Progenitor cell of endocrine pancreas (in vitro differentiated cells): ENCODE results near the gene VIT. TPM values are rescaled to one million over a fixed set of nuclear protein-coding genes. Genes with fewer than 3 reads are reported as not detected.

Experiments used
- DNase-seq: peaks from one replicate; pipeline ENCODE4 v3.0.0; 2021; ENCODE audit warnings: low spot score; ENCODE audit not compliant: unreplicated experiment
- H3K27ac Mint-ChIP-seq: 2 replicates; pipeline ENCODE4 v1.8.0; 2021; ENCODE audit warnings: mild to moderate bottlenecking, moderate library complexity, mixed read lengths
- H3K27me3 Mint-ChIP-seq: 2 replicates; pipeline ENCODE4 v1.8.0; 2021; ENCODE audit warnings: mixed read lengths
- H3K36me3 Mint-ChIP-seq: 2 replicates; pipeline ENCODE4 v1.8.0; 2022; ENCODE audit warnings: mixed read lengths; ENCODE audit not compliant: insufficient read depth
- H3K4me1 Mint-ChIP-seq: 2 replicates; pipeline ENCODE4 v1.8.0; 2021; ENCODE audit warnings: low read depth, mixed read lengths
- H3K4me3 Mint-ChIP-seq: 2 replicates; pipeline ENCODE4 v1.8.0; 2021; ENCODE audit warnings: low read depth, mild to moderate bottlenecking, moderate library complexity, mixed read lengths
- H3K9me3 Mint-ChIP-seq: 2 replicates; pipeline ENCODE4 v1.8.0; 2021; ENCODE audit warnings: low read depth, mixed read lengths
- CTCF ChIP-seq: fragments of 200-600 bp; sonication (generic); IDR thresholded peaks from one replicate; pipeline ENCODE4 v1.5.0; 2021; ENCODE audit warnings: antibody characterized with exemption, mild to moderate bottlenecking; ENCODE audit not compliant: unreplicated experiment
- total RNA-seq: library from RNA; stranded (reverse); gene quantifications from 2 replicates; pipeline ENCODE4 v1.2.1, GENCODE V29; 2021

The VIT gene
- total RNA-seq, 1 donor from 2014 or later = not detected

GRCh38 chr2:36801088-36801487, 104.6 kb downstream of the VIT start:
- H3K36me3 Mint-ChIP-seq = no peaks in the 10 kb centered on the region
- peaks cover 6% of the 10 kb centered on the region for H3K27me3 Mint-ChIP-seq
- no peak overlapping the region for H3K4me3 Mint-ChIP-seq
- no peak overlapping the region for H3K27ac Mint-ChIP-seq
- H3K4me1 Mint-ChIP-seq = no peaks in the 10 kb centered on the region
- no peak for TF ChIP-seq CTCF
- no peaks in the 10 kb centered on the region for H3K9me3 Mint-ChIP-seq
- no peak for DNase-seq

GRCh38 chr2:36802952-36803351, 106.4 kb downstream of the VIT start:
- no peak for TF ChIP-seq CTCF
- Mint-ChIP-seq H3K4me3 (no peak overlapping the region), H3K27ac (no peak overlapping the region), H3K4me1 (no peaks in the 10 kb centered on the region), H3K27me3 (peaks cover 2% of the 10 kb centered on the region), H3K9me3 (no peaks in the 10 kb centered on the region), H3K36me3 (no peaks in the 10 kb centered on the region)
- no peak for DNase-seq

GRCh38 chr2:36805635-36806224, 109.2 kb downstream of the VIT start:
- no peak for TF ChIP-seq CTCF
- Mint-ChIP-seq H3K4me1 (no peaks in the 10 kb centered on the region), H3K27me3 (no peaks in the 10 kb centered on the region), H3K4me3 (no peak overlapping the region), H3K9me3 (no peaks in the 10 kb centered on the region), H3K27ac (no peak overlapping the region), H3K36me3 (no peaks in the 10 kb centered on the region)
- no peak for DNase-seq

GRCh38 chr2:36807223-36807886, 110.8 kb downstream of the VIT start:
- no peak overlapping the region for H3K27ac Mint-ChIP-seq

More at GRCh38 chr2:36807223-36807886, 110.8 kb downstream of the VIT start:
- H3K36me3 Mint-ChIP-seq = no peaks in the 10 kb centered on the region
- H3K27me3 Mint-ChIP-seq = no peaks in the 10 kb centered on the region
- TF ChIP-seq CTCF = no peak
- DNase-seq = no peak
- H3K4me1 Mint-ChIP-seq = no peaks in the 10 kb centered on the region
- no peaks in the 10 kb centered on the region for H3K9me3 Mint-ChIP-seq
- H3K4me3 Mint-ChIP-seq = no peak overlapping the region
